CD14-positive monocyte (primary cell): ENCODE results near the gene APOL4. TPM values are rescaled to one million over a fixed set of nuclear protein-coding genes. Genes with fewer than 3 reads are reported as not detected.

ENCODE experiments used
- DNase-seq, 3 donors: peaks; one replicate each; pipeline ENCODE4 v3.0.0-alpha.2; 2011 to 2022
- H2AFZ ChIP-seq: 2 replicates; pipeline ENCODE4 v1.6.0; 2012; ENCODE audit warnings: mild to moderate bottlenecking, low read depth, low read length, inconsistent platforms; ENCODE audit not compliant: insufficient read depth, poor library complexity, severe bottlenecking
- H3K27ac ChIP-seq, 2 donors: 1 replicate in 1 of 2; 2 replicates in 1 of 2; pipeline ENCODE4 v1.5.1; 2012 to 2013; ENCODE audit warnings: low read length in 2 of 2, control low read depth in 1 of 2, inconsistent platforms in 1 of 2, low read depth in 1 of 2, mild to moderate bottlenecking in 1 of 2
- H3K27me3 ChIP-seq, 2 donors: one replicate each; pipeline versions ENCODE4 v1.6.0 to v1.6.1; 2011 to 2013; ENCODE audit warnings: low read length in 2 of 2; ENCODE audit not compliant: control insufficient read depth in 2 of 2, insufficient read depth in 2 of 2
- H3K36me3 ChIP-seq, 2 donors: replicated peaks in 1 of 2; 1 replicate in 1 of 2; 2 replicates in 1 of 2; pipeline versions ENCODE4 v1.5.1 to v1.6.1; 2012 to 2013; ENCODE audit warnings: low read length in 2 of 2, control low read depth in 1 of 2, inconsistent platforms in 1 of 2, mild to moderate bottlenecking in 1 of 2; ENCODE audit not compliant: insufficient read depth in 2 of 2, control insufficient read depth in 1 of 2
- H3K4me1 ChIP-seq, 2 donors: 1 replicate in 1 of 2; 2 replicates in 1 of 2; pipeline versions ENCODE4 v1.5.1 to v1.6.1; 2012 to 2013; ENCODE audit warnings: low read length in 2 of 2, control low read depth in 1 of 2, inconsistent platforms in 1 of 2, mild to moderate bottlenecking in 1 of 2, moderate library complexity in 1 of 2; ENCODE audit not compliant: insufficient read depth in 2 of 2, control insufficient read depth in 1 of 2
- H3K4me2 ChIP-seq: replicated peaks from 2 replicates; pipeline ENCODE3; 2012; ENCODE audit warnings: low read length, moderate library complexity, mild to moderate bottlenecking; ENCODE audit not compliant: poor library complexity, severe bottlenecking; ENCODE audit errors: extremely low read depth
- H3K4me3 ChIP-seq, 3 experiments: fragments of 200-600 bp in 1 of 3; sonication (generic) in 1 of 3; replicated peaks in 1 of 3; 1 replicate in 2 of 3; 2 replicates in 1 of 3; pipeline ENCODE4 v1.5.1; 2011 to 2013; ENCODE audit warnings: low read length in 3 of 3, mild to moderate bottlenecking in 3 of 3, control low read depth in 2 of 3, low read depth in 2 of 3, inconsistent platforms in 1 of 3, moderate library complexity in 1 of 3
- H3K79me2 ChIP-seq: 2 replicates; pipeline ENCODE4 v1.6.0; 2012; ENCODE audit warnings: mild to moderate bottlenecking, control low read depth, inconsistent platforms, low read length, moderate library complexity; ENCODE audit not compliant: insufficient read depth
- H3K9ac ChIP-seq: 2 replicates; pipeline ENCODE4 v1.6.0; 2017; ENCODE audit warnings: low read length, mild to moderate bottlenecking; ENCODE audit not compliant: insufficient read depth, poor library complexity, severe bottlenecking
- H3K9me3 ChIP-seq, 2 donors: replicated peaks in 1 of 2; 1 replicate in 1 of 2; 2 replicates in 1 of 2; pipeline versions ENCODE4 v1.5.1 to v1.6.1; 2012 to 2013; ENCODE audit warnings: low read length in 2 of 2, control low read depth in 1 of 2; ENCODE audit not compliant: control insufficient read depth in 1 of 2, insufficient read depth in 1 of 2
- H4K20me1 ChIP-seq: 2 replicates; pipeline ENCODE4 v1.6.0; 2012; ENCODE audit warnings: mild to moderate bottlenecking, low read length, control low read depth, moderate library complexity; ENCODE audit not compliant: insufficient read depth
- H3K27ac Mint-ChIP-seq, 7 donors: one replicate each; pipeline ENCODE4 v1.8.0; 2020; ENCODE audit warnings: mild to moderate bottlenecking in 7 of 7, mixed read lengths in 7 of 7, moderate library complexity in 6 of 7, inconsistent platforms in 2 of 7
- H3K27me3 Mint-ChIP-seq, 3 donors: one replicate each; pipeline ENCODE4 v1.8.0; 2021 to 2022; ENCODE audit warnings: low read depth in 3 of 3, mild to moderate bottlenecking in 3 of 3, mixed read lengths in 3 of 3, moderate library complexity in 3 of 3, inconsistent platforms in 1 of 3
- H3K36me3 Mint-ChIP-seq, 2 donors: one replicate each; pipeline ENCODE4 v1.8.0; 2020; ENCODE audit warnings: mixed read lengths in 2 of 2, inconsistent platforms in 1 of 2, mild to moderate bottlenecking in 1 of 2
- H3K4me1 Mint-ChIP-seq: one replicate; pipeline ENCODE4 v1.8.0; 2020; ENCODE audit warnings: mild to moderate bottlenecking, mixed read lengths
- H3K4me3 Mint-ChIP-seq, 2 donors: one replicate each; pipeline ENCODE4 v1.8.0; 2020; ENCODE audit warnings: mild to moderate bottlenecking in 2 of 2, mixed read lengths in 2 of 2, moderate library complexity in 1 of 2
- H3K9me3 Mint-ChIP-seq, 7 donors: one replicate each; pipeline ENCODE4 v1.8.0; 2020 to 2022; ENCODE audit warnings: mixed read lengths in 7 of 7, mild to moderate bottlenecking in 6 of 7, moderate library complexity in 6 of 7, inconsistent platforms in 2 of 7
- CTCF ChIP-seq: fragments of 200-600 bp; IDR thresholded peaks from one replicate; pipeline ENCODE4 v1.8.0; 2022; ENCODE audit warnings: antibody characterized with exemption, mild to moderate bottlenecking
- WGBS: methylation state at CpG from one replicate; pipeline ENCODE4 v1.1.5; 2013; ENCODE audit warnings: missing lambda C conversion rate; ENCODE audit not compliant: insufficient coverage; 5-methylcytosine and 5-hydroxymethylcytosine counted together
- intact Hi-C, 2 donors: fragments of 100-400 bp; cut with micrococcal nuclease; formaldehyde crosslinking; loops; one replicate each; pipeline versions ENCODE4 v1.15.0 to v1.15.1; 2023
- polyA plus RNA-seq, 3 donors: library from polyadenylated mRNA; depleted of rRNA in 1 of 3; unstranded in 2 of 3; stranded (reverse) in 1 of 3; fragments of 300-500 nt in 2 of 3; fragments of >200 nt in 1 of 3; fragmentation: Illumina TruSeq in 2 of 3; gene quantifications; 1 replicate in 2 of 3; 2 replicates in 1 of 3; pipeline ENCODE4 v1.2.3, GENCODE V29; 2012 to 2021

APOL4 gene
- polyA plus RNA-seq, 3 donors, result 0.51 to 1.4 (median 0.71) TPM

DNA sequence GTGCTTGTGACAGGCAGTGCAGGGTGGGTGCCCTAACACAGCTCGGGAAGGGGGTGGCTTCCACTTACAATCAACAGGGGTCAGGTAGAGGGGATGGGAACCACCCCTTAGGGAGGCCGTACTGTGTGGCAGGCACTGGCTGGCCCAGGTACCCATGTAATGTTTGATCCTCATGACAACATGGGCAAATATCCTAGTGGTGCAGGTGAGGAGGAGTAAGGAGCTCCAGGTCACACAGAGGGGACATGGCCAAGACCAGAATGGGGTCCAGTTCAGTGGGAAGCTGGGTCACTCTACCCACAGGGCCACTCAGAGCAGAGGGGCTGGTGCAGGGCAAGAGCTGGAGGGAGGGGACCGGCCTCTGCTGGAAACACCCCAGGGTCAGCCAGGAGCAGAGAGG, 3.1 kb downstream of the APOL4 start:
- TF ChIP-seq CTCF, result no peak
- Mint-ChIP-seq H3K4me3 (no peak overlapping the region), H3K4me1 (peaks cover 55% of the 10 kb centered on the region), H3K27ac (peak overlapping the region in 1 of 7 donors; percentile 79), H3K36me3 (no peaks in the 10 kb centered on the region), H3K9me3 (no peaks in the 10 kb centered on the region), H3K27me3 (peaks cover 2 to 7% (median 4%) of the 10 kb centered on the region in 3 donors)
- no peak for DNase-seq
- no peak overlapping the region for H3K4me2 ChIP-seq
- WGBS, result 85% methylated on average over 2 of the region's 3 CpGs
- H3K9ac ChIP-seq, result no peak overlapping the region
- no peaks in the 10 kb centered on the region for H3K36me3 ChIP-seq
- H2AFZ ChIP-seq, result no peak overlapping the region
- H3K9me3 ChIP-seq, result no peaks in the 10 kb centered on the region
- intact Hi-C loops, result loop anchor here in 1 of 2 donors (5.0 to 10.0 kb wide), 2 partner anchors 34 to 76 kb away; no protein-coding TSS in a partner anchor
- no peak overlapping the region for H3K27ac ChIP-seq
- peaks cover 29 to 38% of the 10 kb centered on the region in 2 donors for H3K4me1 ChIP-seq
- no peak overlapping the region for H3K4me3 ChIP-seq
- no peaks in the 10 kb centered on the region for H3K79me2 ChIP-seq
- no peaks in the 10 kb centered on the region for H3K27me3 ChIP-seq
- H4K20me1 ChIP-seq, result no peaks in the 10 kb centered on the region

- Mint-ChIP-seq H3K4me1 (peaks cover 49% of the 10 kb centered on the region), H3K27me3 (peaks cover 4 to 7% (median 5%) of the 10 kb centered on the region in 3 donors), H3K4me3 (peak overlapping the region; percentile 50 to 63), H3K27ac (peak overlapping the region in 6 of 7 donors; percentile 27 to 78 (median 57)), H3K36me3 (no peaks in the 10 kb centered on the region), H3K9me3 (no peaks in the 10 kb centered on the region)
- Histone ChIP-seq H3K27me3 (no peaks in the 10 kb centered on the region), H3K9ac (no peak overlapping the region), H3K4me2 (peak overlapping the region; percentile 47), H3K9me3 (no peaks in the 10 kb centered on the region), H3K4me1 (peaks cover 29 to 37% of the 10 kb centered on the region in 2 donors), H3K36me3 (no peaks in the 10 kb centered on the region), H3K79me2 (no peaks in the 10 kb centered on the region), H4K20me1 (no peaks in the 10 kb centered on the region), H2AFZ (no peak overlapping the region), H3K27ac (no peak overlapping the region), H3K4me3 (peak overlapping the region in 1 of 3 experiments; percentile 21)
- 53% methylated on average over 7 of the region's 8 CpGs for WGBS
- intact Hi-C loops, result loop anchor here in 1 of 2 donors (5.0 to 10.0 kb wide), 2 partner anchors 35 to 77 kb away; no protein-coding TSS in a partner anchor
- TF ChIP-seq CTCF, result no peak
- DNase-seq, result no peak
Measured at GRCh38 chr22:36197514-36198146, 4.0 kb downstream of the APOL4 start.
